Epithelial cell of esophagus (primary cell): ENCODE data around the gene ZNF205.
A peak's percentile ranks its signal among the peaks of the same experiment; 100 is the strongest.

Experiments used
- DNase-seq: peaks from one replicate; pipeline ENCODE4 v3.0.0; 2010; ENCODE audit warnings: low read depth
- H3K4me3 ChIP-seq: 2 replicates; pipeline ENCODE4 v1.5.1; 2011; ENCODE audit warnings: mild to moderate bottlenecking, low read length, control low read depth
- CTCF ChIP-seq: IDR thresholded peaks from 2 replicates; pipeline ENCODE4 v1.5.1; 2011; ENCODE audit warnings: low read depth, mild to moderate bottlenecking, low read length, control low read depth, inconsistent platforms; ENCODE audit not compliant: insufficient read depth; ENCODE audit errors: missing control alignments

Gene ZNF205

DNA sequence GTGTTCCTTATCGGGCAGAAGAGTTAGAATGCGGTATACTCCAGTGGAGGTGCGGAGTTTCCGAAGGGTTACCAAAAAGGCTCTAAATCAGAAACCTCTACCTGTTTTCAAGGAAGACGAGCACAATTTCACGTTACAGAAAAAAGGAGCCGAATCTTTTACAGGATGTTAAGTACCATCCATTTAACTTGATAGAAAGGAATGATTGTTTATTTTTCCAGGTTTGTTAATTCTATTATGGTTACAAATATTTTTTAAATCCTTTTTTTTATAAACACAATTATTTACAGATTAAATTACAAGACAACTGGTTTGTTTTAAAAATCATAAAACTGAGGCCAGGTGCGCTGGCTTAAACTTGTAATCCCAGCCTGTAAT, 40.6 kb downstream of the ZNF205 start:
- no peak overlapping the region for H3K4me3 ChIP-seq

DNA sequence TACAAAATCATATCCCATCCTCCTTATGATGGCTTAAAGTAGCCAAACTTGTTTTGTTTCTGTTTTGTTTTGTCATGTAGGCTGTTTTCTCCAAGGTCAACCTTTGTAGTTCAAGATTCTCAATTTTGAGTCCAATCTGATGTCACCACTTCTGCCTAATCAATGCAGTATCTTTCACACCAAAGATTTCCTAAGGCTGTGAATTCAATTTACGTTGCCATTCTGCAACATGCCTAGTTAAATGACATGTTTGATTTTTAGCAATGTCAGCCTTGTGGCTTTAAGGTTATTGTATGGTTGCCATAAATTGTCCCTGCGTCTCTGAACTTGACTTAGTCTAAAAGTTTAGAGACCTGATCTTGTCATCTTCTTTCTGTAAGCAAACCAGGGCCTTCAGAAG, 42.8 kb downstream of the ZNF205 start:
- no peak for TF ChIP-seq CTCF
- DNase-seq: no peak
- H3K4me3 ChIP-seq: no peak overlapping the region

More for the DNA sequence above, 40.6 kb downstream of the ZNF205 start:
- no peak for DNase-seq
- no peak for TF ChIP-seq CTCF

DNA sequence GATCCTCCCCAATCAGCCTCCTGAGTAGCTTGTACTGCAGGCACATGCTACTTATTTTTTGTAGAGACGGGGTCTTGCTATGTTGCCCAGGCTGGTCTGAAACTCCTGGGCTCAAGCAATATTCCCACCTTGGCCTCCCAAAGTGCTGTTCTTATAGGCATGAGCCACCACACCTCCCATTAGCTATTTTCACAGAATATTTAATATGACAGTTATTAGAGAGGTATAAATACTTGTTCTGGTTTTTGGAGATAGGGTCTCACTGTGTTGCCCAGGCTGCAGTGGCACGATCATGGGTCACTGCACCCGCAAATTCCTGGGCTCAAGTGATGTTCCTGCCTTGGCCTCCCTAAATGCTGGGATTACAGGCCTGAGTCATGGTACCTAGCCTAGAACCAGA, 43.6 kb downstream of the ZNF205 start:
- H3K4me3 ChIP-seq: no peak overlapping the region
- DNase-seq: no peak
- TF ChIP-seq CTCF: no peak

DNA sequence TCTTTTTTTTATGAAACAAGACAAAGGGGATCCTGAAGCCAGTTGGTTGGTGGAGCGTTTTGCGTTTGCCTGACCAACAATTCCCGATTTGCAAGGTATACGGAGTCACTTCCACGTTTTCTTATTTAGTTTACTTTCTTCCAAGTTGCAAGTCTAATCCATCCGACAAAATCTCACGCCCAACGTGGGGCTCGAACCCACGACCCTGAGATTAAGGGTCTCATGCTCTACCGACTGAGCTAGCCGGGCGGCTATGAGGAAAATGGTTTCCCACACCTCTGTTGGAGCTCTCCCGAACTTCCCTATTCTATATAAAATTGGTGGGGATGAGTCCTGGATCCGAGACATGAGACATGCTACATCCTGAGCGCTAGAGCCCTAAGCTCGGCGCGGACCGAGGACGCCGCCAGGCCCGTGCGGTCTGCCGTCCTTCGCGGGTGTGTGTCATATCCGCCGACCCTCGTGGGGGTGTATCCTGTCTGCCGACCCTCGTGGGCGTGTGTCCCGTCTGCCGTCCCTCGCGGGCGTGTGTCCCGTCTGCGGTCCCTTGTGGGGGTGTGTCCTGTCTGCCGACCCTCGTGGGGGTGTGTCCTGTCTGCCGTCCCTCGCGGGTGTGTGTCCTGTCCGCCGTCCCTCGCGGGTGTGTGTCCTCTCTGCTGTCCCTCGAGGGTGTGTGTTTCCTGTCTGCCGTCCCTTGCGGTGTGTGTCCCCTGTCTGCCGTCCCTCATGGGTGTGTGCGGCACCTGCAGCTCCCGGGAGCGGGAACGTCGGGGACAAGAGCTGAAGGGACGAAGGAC, 45.0 kb downstream of the ZNF205 start:
- DNase-seq: peak; percentile 92
- peak overlapping the region; percentile 67 for H3K4me3 ChIP-seq
- TF ChIP-seq CTCF: no peak

- TF ChIP-seq CTCF: no peak
- peak overlapping the region; percentile 67 for H3K4me3 ChIP-seq
- no peak for DNase-seq
Measured at GRCh38 chr16:3158026-3158509, 45.7 kb downstream of the ZNF205 start.

DNA sequence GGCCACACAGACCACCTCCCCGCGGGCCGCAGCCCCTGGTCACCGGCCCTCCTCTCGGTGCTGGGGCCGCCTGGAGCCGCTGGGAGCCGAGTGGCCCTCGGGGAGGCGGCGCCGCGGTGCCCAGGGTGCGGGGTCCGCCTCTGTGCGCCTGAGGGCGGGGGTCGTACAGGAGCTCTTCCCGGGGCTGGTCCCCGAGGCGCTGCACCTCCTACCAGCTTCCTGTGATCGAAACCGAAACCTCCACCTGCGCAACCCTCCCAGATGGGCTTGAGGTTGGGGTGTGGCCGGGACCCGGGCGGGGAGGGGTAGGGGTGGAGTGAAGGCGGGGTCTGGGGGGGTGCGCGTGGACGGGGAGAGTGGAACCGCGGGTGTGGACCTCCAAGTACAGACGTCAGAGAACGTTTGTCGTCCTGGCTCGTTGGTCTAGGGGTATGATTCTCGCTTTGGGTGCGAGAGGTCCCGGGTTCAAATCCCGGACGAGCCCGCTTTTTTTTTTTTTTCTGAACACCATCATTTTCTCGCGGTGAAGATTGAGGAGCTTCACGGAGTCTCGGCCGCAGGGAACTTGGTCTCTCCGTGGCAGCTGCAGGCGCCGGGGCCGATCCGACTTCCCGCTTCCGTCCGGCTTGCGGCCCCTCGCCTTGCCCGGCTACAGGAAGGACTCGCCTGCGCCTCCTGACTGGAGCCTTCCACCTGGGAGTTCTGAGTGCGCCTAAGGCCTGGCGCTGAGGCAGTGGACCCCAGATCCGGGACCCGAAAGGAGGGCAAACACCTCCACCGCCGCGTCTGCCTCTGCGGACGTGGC, 46.3 kb downstream of the ZNF205 start:
- TF ChIP-seq CTCF: no peak
- DNase-seq: peak; percentile 93
- peak overlapping the region; percentile 67 for H3K4me3 ChIP-seq
